A549 (cell line): ENCODE results near the gene KRTAP1-5.
"Not testable (repeated sequence)": the region's sequence is repeated elsewhere in the genome, so short reads cannot be mapped to it uniquely, and the experiment has no call there.

Source experiments
- BHLHE40 ChIP-seq: IDR thresholded peaks from 2 replicates; pipeline ENCODE4 v1.6.1; 2012; ENCODE audit warnings: low read depth, low read length, inconsistent platforms
- CBX8 ChIP-seq: fragments of 200-600 bp; sonication (generic); IDR thresholded peaks from 2 replicates; pipeline ENCODE4 v1.6.1; 2016
- CHD2 ChIP-seq: fragments of 150-350 bp; IDR thresholded peaks from 2 replicates; pipeline ENCODE4 v1.6.1; 2014; ENCODE audit warnings: low read length; ENCODE audit not compliant: partially characterized antibody
- EHF ChIP-seq: fragments of 250-450 bp; sonication (Bioruptor Pico); IDR thresholded peaks from 2 replicates; pipeline ENCODE4 v1.5.0; 2020; ENCODE audit warnings: mild to moderate bottlenecking
- KDM1A ChIP-seq: fragments of 200-600 bp; sonication (generic); IDR thresholded peaks from 2 replicates; pipeline ENCODE4 v1.6.1; 2016; ENCODE audit warnings: low read depth, mild to moderate bottlenecking
- POLR2AphosphoS2 ChIP-seq: conservative IDR thresholded peaks from 2 replicates; pipeline ENCODE4 v1.6.1; 2012; ENCODE audit warnings: low read length, improper control_type of control experiment, inconsistent platforms
- RAD21 ChIP-seq, 2 experiments: fragments of >200 bp in 1 of 2; sonication (Bioruptor Twin) in 1 of 2; formaldehyde crosslinking in 1 of 2; IDR thresholded peaks in 1 of 2; conservative IDR thresholded peaks in 1 of 2; 2 replicates in 1 of 2; 3 replicates in 1 of 2; pipeline ENCODE4 v1.6.1; 2012 to 2018; ENCODE audit warnings: inconsistent platforms in 1 of 2
- RARB ChIP-seq: fragments of 250-450 bp; sonication (Bioruptor Pico); IDR thresholded peaks from 2 replicates; pipeline ENCODE4 v1.8.0; 2021; ENCODE audit warnings: mild to moderate bottlenecking, moderate library complexity
- REST ChIP-seq: fragments of 200-600 bp; sonication (generic); IDR thresholded peaks from 2 replicates; pipeline ENCODE4 v1.6.1; 2016; ENCODE audit warnings: antibody characterized with exemption, mild to moderate bottlenecking, moderate library complexity
- ZC3H11A ChIP-seq: fragments of 450-650 bp; IDR thresholded peaks from 2 replicates; pipeline ENCODE4 v1.6.1; 2014; ENCODE audit warnings: antibody characterized with exemption, mild to moderate bottlenecking
- TF ChIP-seq, protein P1 (sequence below): fragments of >200 bp; sonication (Bioruptor Twin); formaldehyde crosslinking; IDR thresholded peaks from 3 replicates; pipeline ENCODE4 v1.5.1; 2016

DNA sequence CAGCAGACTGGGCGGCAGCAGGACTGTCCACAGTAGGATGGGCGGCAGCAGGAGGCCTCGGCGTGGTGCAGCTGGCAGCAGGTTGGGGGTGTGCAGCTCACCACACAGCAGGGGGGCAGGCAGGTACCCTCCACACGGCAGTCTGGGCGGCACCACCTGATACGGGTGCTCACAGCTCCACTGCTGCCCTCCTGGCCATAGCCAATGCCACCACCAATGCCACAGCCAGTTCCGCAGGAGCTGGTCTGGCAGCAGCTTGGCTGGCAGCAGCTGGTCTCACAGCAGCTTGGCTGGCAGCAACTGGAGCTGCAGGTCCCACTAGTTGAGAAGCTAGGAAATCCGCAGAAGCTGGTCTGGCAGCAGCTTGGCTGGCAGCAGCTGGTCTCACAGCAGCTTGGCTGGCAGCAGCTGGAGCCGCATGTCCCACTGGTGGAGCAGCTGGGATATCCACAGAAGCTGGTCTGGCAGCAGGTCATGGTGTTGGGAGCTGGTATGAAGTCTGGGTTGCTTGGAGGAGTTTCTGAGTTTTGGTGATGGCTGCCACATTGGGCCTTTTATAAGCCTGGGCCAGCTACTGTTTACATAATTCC, 7.4 kb upstream of the KRTAP1-5 start, which contains the start of gene KRTAP1-3:
- TF ChIP-seq, protein P1, sequence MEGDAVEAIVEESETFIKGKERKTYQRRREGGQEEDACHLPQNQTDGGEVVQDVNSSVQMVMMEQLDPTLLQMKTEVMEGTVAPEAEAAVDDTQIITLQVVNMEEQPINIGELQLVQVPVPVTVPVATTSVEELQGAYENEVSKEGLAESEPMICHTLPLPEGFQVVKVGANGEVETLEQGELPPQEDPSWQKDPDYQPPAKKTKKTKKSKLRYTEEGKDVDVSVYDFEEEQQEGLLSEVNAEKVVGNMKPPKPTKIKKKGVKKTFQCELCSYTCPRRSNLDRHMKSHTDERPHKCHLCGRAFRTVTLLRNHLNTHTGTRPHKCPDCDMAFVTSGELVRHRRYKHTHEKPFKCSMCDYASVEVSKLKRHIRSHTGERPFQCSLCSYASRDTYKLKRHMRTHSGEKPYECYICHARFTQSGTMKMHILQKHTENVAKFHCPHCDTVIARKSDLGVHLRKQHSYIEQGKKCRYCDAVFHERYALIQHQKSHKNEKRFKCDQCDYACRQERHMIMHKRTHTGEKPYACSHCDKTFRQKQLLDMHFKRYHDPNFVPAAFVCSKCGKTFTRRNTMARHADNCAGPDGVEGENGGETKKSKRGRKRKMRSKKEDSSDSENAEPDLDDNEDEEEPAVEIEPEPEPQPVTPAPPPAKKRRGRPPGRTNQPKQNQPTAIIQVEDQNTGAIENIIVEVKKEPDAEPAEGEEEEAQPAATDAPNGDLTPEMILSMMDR: not testable (repeated sequence)
- not testable (repeated sequence) for TF ChIP-seq BHLHE40; REST; CBX8; CHD2; POLR2AphosphoS2; RAD21 (conservative IDR thresholded peaks at IDR 0.05 in 1 of 2, IDR thresholded peaks at IDR 0.05 in 1 of 2); EHF (CRISPR knock-in tag); ZC3H11A; RARB (CRISPR knock-in tag); KDM1A
